Fibroblast of lung (primary cell): Measurements from ENCODE around the gene PSMG3.

Experiments used
- CTCF ChIP-seq, 2 donors: IDR thresholded peaks in 1 of 2; conservative IDR thresholded peaks in 1 of 2; 1 replicate in 1 of 2; 2 replicates in 1 of 2; pipeline ENCODE4 v1.5.1; 2011 to 2012; ENCODE audit warnings: low read length in 2 of 2, control low read depth in 1 of 2, inconsistent platforms in 1 of 2, low read depth in 1 of 2, mild to moderate bottlenecking in 1 of 2
- EZH2 ChIP-seq: IDR thresholded peaks from 2 replicates; pipeline ENCODE4 v1.5.1; 2012; ENCODE audit warnings: low read length, control low read depth, mild to moderate bottlenecking; ENCODE audit errors: missing control alignments

- TF ChIP-seq CTCF (conservative IDR thresholded peaks at IDR 0.05 in 1 of 2, IDR thresholded peaks at IDR 0.05 in 1 of 2; ENCODE audit: low read depth in 1 of 2, low read length in 2 of 2) (no peak), EZH2 (no peak)
Measured at GRCh38 chr7:1601956-1602355, 32.1 kb upstream of the PSMG3 start.
